H9 (cell line): ENCODE measurements around the gene MISP. TPM values are rescaled to one million over a fixed set of nuclear protein-coding genes. Genes with fewer than 3 reads are reported as not detected.

Source experiments
- DNase-seq: peaks from one replicate; pipeline ENCODE4 v3.0.0-alpha.2; 2017
- H2AFZ ChIP-seq: one replicate; pipeline ENCODE4 v1.6.1; 2013; ENCODE audit warnings: mild to moderate bottlenecking, low read length, control low read depth, moderate library complexity
- H2AK5ac ChIP-seq: 2 replicates; pipeline ENCODE4 v1.6.1; 2013; ENCODE audit warnings: low read length, control low read depth, mixed read lengths; ENCODE audit not compliant: insufficient read length
- H2BK120ac ChIP-seq: one replicate; pipeline ENCODE4 v1.6.1; 2013; ENCODE audit warnings: low read depth, mild to moderate bottlenecking, low read length, control low read depth, inconsistent platforms; ENCODE audit not compliant: poor library complexity, severe bottlenecking
- H2BK12ac ChIP-seq: 2 replicates; pipeline ENCODE4 v1.6.1; 2013; ENCODE audit warnings: low read length, control low read depth, mixed read lengths, low read depth; ENCODE audit not compliant: insufficient read length
- H2BK15ac ChIP-seq: 2 replicates; pipeline ENCODE4 v1.6.1; 2013; ENCODE audit warnings: low read depth, low read length, control low read depth
- H2BK20ac ChIP-seq: one replicate; pipeline ENCODE4 v1.6.1; 2013; ENCODE audit warnings: low read depth, mild to moderate bottlenecking, low read length, control low read depth, inconsistent platforms; ENCODE audit not compliant: poor library complexity, severe bottlenecking
- H2BK5ac ChIP-seq: 2 replicates; pipeline ENCODE4 v1.6.1; 2013; ENCODE audit warnings: low read length, control low read depth, mixed read lengths; ENCODE audit not compliant: insufficient read length
- H3K14ac ChIP-seq: 2 replicates; pipeline ENCODE4 v1.6.1; 2013; ENCODE audit warnings: low read length, control low read depth; ENCODE audit not compliant: insufficient read depth
- H3K18ac ChIP-seq: 2 replicates; pipeline ENCODE4 v1.6.1; 2013; ENCODE audit warnings: low read depth, mild to moderate bottlenecking, mixed read lengths, low read length, control low read depth; ENCODE audit not compliant: insufficient read length
- H3K23ac ChIP-seq: 2 replicates; pipeline ENCODE4 v1.6.1; 2013; ENCODE audit warnings: low read length, control low read depth, mixed read lengths, low read depth; ENCODE audit not compliant: insufficient read length
- H3K23me2 ChIP-seq: 2 replicates; pipeline ENCODE4 v1.6.1; 2013; ENCODE audit warnings: low read depth, mild to moderate bottlenecking, mixed read lengths, low read length, control low read depth; ENCODE audit not compliant: insufficient read length, poor library complexity, severe bottlenecking
- H3K27ac ChIP-seq: 2 replicates; pipeline ENCODE4 v1.5.1; 2013; ENCODE audit warnings: low read length, control low read depth, mixed read lengths, low read depth; ENCODE audit not compliant: insufficient read length
- H3K27me3 ChIP-seq: 2 replicates; pipeline ENCODE4 v1.6.1; 2013; ENCODE audit warnings: low read length, control low read depth, inconsistent platforms; ENCODE audit not compliant: insufficient read depth
- H3K4ac ChIP-seq: 2 replicates; pipeline ENCODE4 v1.6.1; 2013; ENCODE audit warnings: low read depth, mild to moderate bottlenecking, control low read depth, inconsistent platforms, low read length, moderate library complexity
- H3K4me1 ChIP-seq: 2 replicates; pipeline ENCODE4 v1.6.1; 2013; ENCODE audit warnings: low read length, control low read depth, inconsistent platforms; ENCODE audit not compliant: insufficient read depth
- H3K4me2 ChIP-seq: 2 replicates; pipeline ENCODE4 v1.6.1; 2013; ENCODE audit warnings: low read length, control low read depth, mixed read lengths; ENCODE audit not compliant: insufficient read length, insufficient read depth
- H3K56ac ChIP-seq: 2 replicates; pipeline ENCODE4 v1.6.1; 2013; ENCODE audit warnings: low read depth, mild to moderate bottlenecking, mixed read lengths, low read length, control low read depth; ENCODE audit not compliant: insufficient read length
- H3K79me1 ChIP-seq: 2 replicates; pipeline ENCODE4 v1.6.1; 2013; ENCODE audit warnings: low read depth, mild to moderate bottlenecking, moderate library complexity, low read length, control low read depth, inconsistent platforms; ENCODE audit not compliant: insufficient read depth, poor library complexity, severe bottlenecking
- H3K79me2 ChIP-seq: 2 replicates; pipeline ENCODE4 v1.6.1; 2013; ENCODE audit warnings: low read length, control low read depth, inconsistent platforms; ENCODE audit not compliant: insufficient read depth
- H3K9ac ChIP-seq: 2 replicates; pipeline ENCODE4 v1.6.1; 2013; ENCODE audit warnings: low read length, control low read depth, mixed read lengths; ENCODE audit not compliant: insufficient read length; ENCODE audit errors: extremely low read depth
- H3K9me3 ChIP-seq: one replicate; pipeline ENCODE4 v1.6.1; 2013; ENCODE audit warnings: low read depth, low read length, inconsistent platforms; ENCODE audit not compliant: control insufficient read depth
- H3T11ph ChIP-seq: one replicate; pipeline ENCODE4 v1.6.1; 2013; ENCODE audit warnings: mild to moderate bottlenecking, low read length, control low read depth, inconsistent platforms
- H4K20me1 ChIP-seq: one replicate; pipeline ENCODE4 v1.6.1; 2013; ENCODE audit not compliant: control insufficient read depth, insufficient read length, insufficient read depth
- H4K5ac ChIP-seq: 2 replicates; pipeline ENCODE4 v1.6.1; 2013; ENCODE audit warnings: low read depth, mild to moderate bottlenecking, mixed read lengths, low read length, control low read depth; ENCODE audit not compliant: insufficient read length
- H4K8ac ChIP-seq: replicated peaks from 2 replicates; pipeline ENCODE4 v1.6.1; 2013; ENCODE audit warnings: low read length, control low read depth, mixed read lengths, low read depth; ENCODE audit not compliant: insufficient read length
- H4K91ac ChIP-seq: 2 replicates; pipeline ENCODE4 v1.6.1; 2013; ENCODE audit warnings: low read depth, mild to moderate bottlenecking, moderate library complexity, mixed read lengths, low read length, control low read depth; ENCODE audit not compliant: insufficient read length
- H3K27ac Mint-ChIP-seq, 3 experiments: 2 replicates in 2 of 3; 3 replicates in 1 of 3; pipeline ENCODE4 v1.8.0; 2020 to 2021; ENCODE audit warnings: mixed read lengths in 3 of 3, mild to moderate bottlenecking in 1 of 3, moderate library complexity in 1 of 3
- H3K27me3 Mint-ChIP-seq: 2 replicates; pipeline ENCODE4 v1.8.0; 2021; ENCODE audit warnings: low read depth, mild to moderate bottlenecking, moderate library complexity, mixed read lengths
- H3K36me3 Mint-ChIP-seq, 3 experiments: 2 replicates in 2 of 3; 3 replicates in 1 of 3; pipeline ENCODE4 v1.8.0; 2020 to 2021; ENCODE audit warnings: low read depth in 3 of 3, mixed read lengths in 3 of 3; ENCODE audit not compliant: insufficient read depth in 1 of 3
- H3K4me1 Mint-ChIP-seq, 2 experiments: 2 replicates each; pipeline ENCODE4 v1.8.0; 2020; ENCODE audit warnings: mixed read lengths in 2 of 2
- H3K4me3 Mint-ChIP-seq, 2 experiments: 2 replicates in 1 of 2; 3 replicates in 1 of 2; pipeline ENCODE4 v1.8.0; 2020 to 2021; ENCODE audit warnings: mild to moderate bottlenecking in 2 of 2, mixed read lengths in 2 of 2, moderate library complexity in 1 of 2
- H3K9me3 Mint-ChIP-seq, 2 experiments: 2 replicates in 1 of 2; 3 replicates in 1 of 2; pipeline ENCODE4 v1.8.0; 2020; ENCODE audit warnings: mild to moderate bottlenecking in 2 of 2, mixed read lengths in 2 of 2, moderate library complexity in 1 of 2
- WGBS: extraction: QIAGEN DNeasy Blood & Tissue Kit; methylation state at CpG from one replicate; pipeline ENCODE4 v1.1.7; 2013; ENCODE audit warnings: missing lambda C conversion rate, low lambda C conversion rate, mixed read lengths; ENCODE audit not compliant: insufficient read length; ENCODE audit errors: extremely low coverage; 5-methylcytosine and 5-hydroxymethylcytosine counted together
- total RNA-seq: library from RNA; stranded (reverse); gene quantifications from 2 replicates; pipeline ENCODE4 v1.2.1, GENCODE V29; 2021
- TF ChIP-seq, protein P1 (sequence below): fragments of 200-600 bp; sonication (generic); conservative IDR thresholded peaks from 3 replicates; pipeline ENCODE4 v1.8.0; 2021; ENCODE audit warnings: antibody characterized with exemption, mild to moderate bottlenecking

The MISP gene
- total RNA-seq, 1 experiment from 2014 or later: 0.44 TPM

DNA sequence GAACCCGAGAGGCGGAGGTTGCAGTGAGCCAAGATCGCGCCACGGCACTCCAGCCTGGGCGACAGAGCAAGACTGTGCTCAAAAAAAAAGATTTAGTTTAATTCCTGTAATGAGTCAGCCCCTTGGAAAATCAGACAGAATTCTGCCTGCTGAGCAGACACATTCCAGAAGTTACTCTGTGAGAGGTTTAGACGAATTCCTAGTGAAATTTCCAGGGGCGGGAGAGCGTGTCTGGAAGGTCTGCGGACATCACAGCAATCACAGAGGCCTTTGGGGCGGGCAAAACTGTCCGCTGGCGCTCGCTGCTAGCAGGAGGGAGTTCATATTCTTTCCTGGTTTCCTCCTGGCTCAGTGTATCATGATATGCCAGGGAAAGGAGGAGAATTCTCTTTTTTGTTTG, 17.5 kb downstream of the MISP start:
- H3T11ph ChIP-seq: no peak overlapping the region
- no peak overlapping the region for H2BK5ac ChIP-seq
- H3K23me2 ChIP-seq: no peaks in the 10 kb centered on the region
- no peak overlapping the region for H3K4me2 ChIP-seq
- H4K20me1 ChIP-seq: no peaks in the 10 kb centered on the region
- H3K9ac ChIP-seq: no peak overlapping the region
- no peak overlapping the region for H2AK5ac ChIP-seq
- H3K27me3 ChIP-seq: no peaks in the 10 kb centered on the region
- H3K18ac ChIP-seq: no peak overlapping the region
- no peak overlapping the region for H4K5ac ChIP-seq
- H2BK120ac ChIP-seq: no peak overlapping the region
- H3K23ac ChIP-seq: no peak overlapping the region
- no peak overlapping the region for H3K4ac ChIP-seq
- no peaks in the 10 kb centered on the region for H3K9me3 ChIP-seq
- Mint-ChIP-seq H3K4me3 (no peak overlapping the region), H3K27ac (peak overlapping the region in 1 of 3 experiments; percentile 82; a peak in 1 of 7 replicates), H3K27me3 (peaks cover 3% of the 10 kb centered on the region), H3K36me3 (no peaks in the 10 kb centered on the region), H3K4me1 (no peaks in the 10 kb centered on the region), H3K9me3 (no peaks in the 10 kb centered on the region)
- WGBS: no CpG with 5 or more reads among the region's 14 CpGs
- no peaks in the 10 kb centered on the region for H3K79me2 ChIP-seq
- no peaks in the 10 kb centered on the region for H3K79me1 ChIP-seq
- no peak overlapping the region for H4K91ac ChIP-seq
- H3K4me1 ChIP-seq: no peaks in the 10 kb centered on the region
- no peak for DNase-seq
- no peak overlapping the region for H2BK15ac ChIP-seq
- TF ChIP-seq, protein P1, sequence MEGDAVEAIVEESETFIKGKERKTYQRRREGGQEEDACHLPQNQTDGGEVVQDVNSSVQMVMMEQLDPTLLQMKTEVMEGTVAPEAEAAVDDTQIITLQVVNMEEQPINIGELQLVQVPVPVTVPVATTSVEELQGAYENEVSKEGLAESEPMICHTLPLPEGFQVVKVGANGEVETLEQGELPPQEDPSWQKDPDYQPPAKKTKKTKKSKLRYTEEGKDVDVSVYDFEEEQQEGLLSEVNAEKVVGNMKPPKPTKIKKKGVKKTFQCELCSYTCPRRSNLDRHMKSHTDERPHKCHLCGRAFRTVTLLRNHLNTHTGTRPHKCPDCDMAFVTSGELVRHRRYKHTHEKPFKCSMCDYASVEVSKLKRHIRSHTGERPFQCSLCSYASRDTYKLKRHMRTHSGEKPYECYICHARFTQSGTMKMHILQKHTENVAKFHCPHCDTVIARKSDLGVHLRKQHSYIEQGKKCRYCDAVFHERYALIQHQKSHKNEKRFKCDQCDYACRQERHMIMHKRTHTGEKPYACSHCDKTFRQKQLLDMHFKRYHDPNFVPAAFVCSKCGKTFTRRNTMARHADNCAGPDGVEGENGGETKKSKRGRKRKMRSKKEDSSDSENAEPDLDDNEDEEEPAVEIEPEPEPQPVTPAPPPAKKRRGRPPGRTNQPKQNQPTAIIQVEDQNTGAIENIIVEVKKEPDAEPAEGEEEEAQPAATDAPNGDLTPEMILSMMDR: no peak
- H2BK20ac ChIP-seq: no peak overlapping the region
- H3K14ac ChIP-seq: no peak overlapping the region
- H4K8ac ChIP-seq: no peak overlapping the region
- H3K27ac ChIP-seq: no peak overlapping the region
- no peak overlapping the region for H2AFZ ChIP-seq
- H2BK12ac ChIP-seq: no peak overlapping the region
- H3K56ac ChIP-seq: no peak overlapping the region
